Caco-2 (cell line): ENCODE results near the gene RELL2. TPM values are rescaled to one million over a fixed set of nuclear protein-coding genes. Genes with fewer than 3 reads are reported as not detected.

Source experiments
- BruUV-seq: library from RNA; stranded (reverse); fragments of 400-500 nt; replicated peaks from 2 replicates; lab custom pipeline; 2021; lab: Mats Ljungman, UMichigan
- CTCF ChIA-PET: fragments of 300-600 bp; sonication (Branson Sonifier 250); formaldehyde crosslinking; loops from one replicate; lab custom pipeline; 2022; ENCODE audit warnings: antibody characterized with exemption; lab: Charles Lee
- POLR2A ChIA-PET: fragments of 300-600 bp; sonication (Branson Sonifier 250); formaldehyde crosslinking; loops from one replicate; lab custom pipeline; 2022; ENCODE audit warnings: antibody characterized with exemption; lab: Charles Lee
- DNase-seq, 2 experiments: peaks; one replicate each; pipeline versions ENCODE4 v3.0.0 to v3.0.0-alpha.2; 2020 to 2022
- H3K27me3 ChIP-seq: replicated peaks from 2 replicates; pipeline ENCODE4 v1.6.0; 2011; ENCODE audit warnings: low read length; ENCODE audit not compliant: control insufficient read depth, insufficient read depth
- H3K36me3 ChIP-seq: 2 replicates; pipeline ENCODE4 v1.5.1; 2011; ENCODE audit warnings: low read length; ENCODE audit not compliant: control insufficient read depth, insufficient read depth
- H3K4me1 ChIP-seq: fragments of 250-450 bp; sonication (Bioruptor Pico); 2 replicates; pipeline ENCODE4 v1.5.1; 2020; ENCODE audit warnings: mild to moderate bottlenecking
- H3K4me3 ChIP-seq: 2 replicates; pipeline ENCODE4 v1.5.1; 2011; ENCODE audit warnings: low read depth, mild to moderate bottlenecking, control low read depth, low read length
- H3K9me3 ChIP-seq: fragments of 250-450 bp; sonication (Bioruptor Pico); 2 replicates; pipeline ENCODE4 v1.5.1; 2020; ENCODE audit warnings: mild to moderate bottlenecking, moderate library complexity
- H3K27ac Mint-ChIP-seq: one replicate; pipeline ENCODE4 v1.8.0; 2022; ENCODE audit warnings: mixed read lengths; ENCODE audit not compliant: unreplicated experiment
- H3K27me3 Mint-ChIP-seq: one replicate; pipeline ENCODE4 v1.8.0; 2022; ENCODE audit warnings: mixed read lengths; ENCODE audit not compliant: insufficient read depth, unreplicated experiment
- H3K36me3 Mint-ChIP-seq: one replicate; pipeline ENCODE4 v1.8.0; 2022; ENCODE audit warnings: mild to moderate bottlenecking, mixed read lengths; ENCODE audit not compliant: insufficient read depth, unreplicated experiment
- H3K4me1 Mint-ChIP-seq: one replicate; pipeline ENCODE4 v1.8.0; 2022; ENCODE audit warnings: low read depth, mixed read lengths; ENCODE audit not compliant: unreplicated experiment
- H3K4me3 Mint-ChIP-seq: one replicate; pipeline ENCODE4 v1.8.0; 2022; ENCODE audit warnings: mild to moderate bottlenecking, moderate library complexity, mixed read lengths; ENCODE audit not compliant: unreplicated experiment
- H3K9me3 Mint-ChIP-seq: one replicate; pipeline ENCODE4 v1.8.0; 2022; ENCODE audit warnings: mixed read lengths; ENCODE audit not compliant: unreplicated experiment
- intact Hi-C: fragments of 100-400 bp; cut with micrococcal nuclease; formaldehyde crosslinking; loops from one replicate; pipeline ENCODE4 v1.10.0; 2022; ENCODE audit not compliant: unreplicated experiment
- total RNA-seq: library from RNA; stranded (reverse); gene quantifications from 2 replicates; pipeline ENCODE4 v1.2.3, GENCODE V29; 2022
- TF ChIP-seq, protein P1 (sequence below), 2 experiments: fragments of 200-600 bp in 1 of 2; IDR thresholded peaks; 1 replicate in 1 of 2; 2 replicates in 1 of 2; pipeline versions ENCODE4 v1.5.1 to v1.8.0; 2011 to 2022; ENCODE audit warnings: antibody characterized with exemption in 1 of 2, control low read depth in 1 of 2, inconsistent platforms in 1 of 2, low read depth in 1 of 2, low read length in 1 of 2, mild to moderate bottlenecking in 1 of 2, moderate library complexity in 1 of 2; ENCODE audit not compliant: insufficient read depth in 1 of 2, severe bottlenecking in 1 of 2, unreplicated experiment in 1 of 2

RELL2 gene
- total RNA-seq, 1 experiment from 2014 or later = 8.7 TPM

DNA sequence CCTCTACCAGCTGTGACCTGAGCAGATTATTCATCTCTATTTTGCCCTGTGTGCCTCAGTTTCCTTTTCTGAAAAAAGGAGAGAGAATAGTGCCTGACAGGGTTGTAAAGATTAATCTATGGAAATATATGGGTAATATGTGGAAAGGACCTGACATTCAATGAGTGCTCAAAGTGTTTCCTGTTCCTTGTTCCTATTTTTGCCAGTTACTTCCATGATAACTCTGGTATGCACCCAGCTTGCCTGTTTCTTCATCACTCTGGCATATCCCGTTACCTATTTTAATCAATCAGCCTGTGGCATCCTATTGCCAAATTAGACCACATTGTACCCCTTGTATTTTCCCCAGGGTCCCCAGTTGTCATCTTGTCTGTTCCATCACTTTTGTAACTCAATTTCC lies 48.8 kb downstream of the RELL2 start:
- H3K27me3 ChIP-seq = no peaks in the 10 kb centered on the region; the same call in 1 of the 2 replicates
- H3K4me3 Mint-ChIP-seq = no peak overlapping the region
- peaks cover 8% of the 10 kb centered on the region for H3K4me1 Mint-ChIP-seq
- no peak overlapping the region for H3K27ac Mint-ChIP-seq
- BruUV-seq = no TSS peak
- no peak for DNase-seq
- TF ChIP-seq, protein P1, sequence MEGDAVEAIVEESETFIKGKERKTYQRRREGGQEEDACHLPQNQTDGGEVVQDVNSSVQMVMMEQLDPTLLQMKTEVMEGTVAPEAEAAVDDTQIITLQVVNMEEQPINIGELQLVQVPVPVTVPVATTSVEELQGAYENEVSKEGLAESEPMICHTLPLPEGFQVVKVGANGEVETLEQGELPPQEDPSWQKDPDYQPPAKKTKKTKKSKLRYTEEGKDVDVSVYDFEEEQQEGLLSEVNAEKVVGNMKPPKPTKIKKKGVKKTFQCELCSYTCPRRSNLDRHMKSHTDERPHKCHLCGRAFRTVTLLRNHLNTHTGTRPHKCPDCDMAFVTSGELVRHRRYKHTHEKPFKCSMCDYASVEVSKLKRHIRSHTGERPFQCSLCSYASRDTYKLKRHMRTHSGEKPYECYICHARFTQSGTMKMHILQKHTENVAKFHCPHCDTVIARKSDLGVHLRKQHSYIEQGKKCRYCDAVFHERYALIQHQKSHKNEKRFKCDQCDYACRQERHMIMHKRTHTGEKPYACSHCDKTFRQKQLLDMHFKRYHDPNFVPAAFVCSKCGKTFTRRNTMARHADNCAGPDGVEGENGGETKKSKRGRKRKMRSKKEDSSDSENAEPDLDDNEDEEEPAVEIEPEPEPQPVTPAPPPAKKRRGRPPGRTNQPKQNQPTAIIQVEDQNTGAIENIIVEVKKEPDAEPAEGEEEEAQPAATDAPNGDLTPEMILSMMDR (IDR thresholded peaks at IDR 0.05; ENCODE audit: insufficient read depth in 1 of 2, low read depth in 1 of 2, low read length in 1 of 2, severe bottlenecking in 1 of 2, unreplicated experiment in 1 of 2) = no peak
- ChIA-PET POLR2A (no interaction called here), CTCF (no interaction called here)
- H3K4me3 ChIP-seq = no peak overlapping the region
- intact Hi-C loops = no loop called here
- peaks cover 15% of the 10 kb centered on the region for H3K4me1 ChIP-seq
- no peaks in the 10 kb centered on the region for H3K9me3 ChIP-seq
- peaks cover 4% of the 10 kb centered on the region for H3K27me3 Mint-ChIP-seq
- H3K36me3 ChIP-seq = no peaks in the 10 kb centered on the region
- H3K36me3 Mint-ChIP-seq = no peaks in the 10 kb centered on the region
- no peaks in the 10 kb centered on the region for H3K9me3 Mint-ChIP-seq

DNA sequence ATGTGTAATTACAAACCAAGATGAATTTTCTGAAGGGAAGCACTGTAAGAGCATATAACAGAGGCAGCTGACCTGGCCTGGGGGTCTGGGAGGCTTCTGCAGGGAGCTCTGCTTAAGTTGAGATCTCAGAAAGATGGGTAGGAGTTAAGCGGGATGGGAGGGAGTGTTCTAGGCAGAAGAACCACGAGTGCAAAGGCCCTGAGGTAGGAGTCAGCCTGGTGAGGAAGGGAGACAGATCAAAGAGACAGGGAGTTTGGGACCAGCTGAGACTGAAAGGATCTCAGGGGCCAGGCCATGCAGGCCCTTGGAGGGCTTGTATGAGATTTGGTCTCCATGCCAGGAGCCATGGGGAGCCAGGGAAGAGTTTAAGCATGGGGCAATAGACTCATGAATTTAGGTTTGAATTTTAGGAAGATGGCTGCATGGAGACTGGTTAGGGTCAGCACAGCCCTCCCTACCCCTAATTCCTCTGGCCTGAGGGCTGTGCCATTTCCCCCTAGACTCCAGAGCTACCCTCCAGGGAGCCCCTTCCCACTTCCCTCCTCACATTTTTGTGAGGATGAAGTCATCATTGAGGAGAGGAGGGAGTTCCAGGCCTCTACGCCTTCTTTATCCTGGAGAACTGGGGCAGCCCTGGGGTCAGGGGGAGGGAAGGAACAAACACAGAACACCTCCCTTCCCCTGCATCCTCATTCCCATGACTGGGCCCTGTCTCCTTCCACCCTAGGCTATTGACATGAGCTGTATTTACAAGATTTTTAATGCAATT lies 50.0 kb downstream of the RELL2 start:
- Mint-ChIP-seq H3K27ac (no peak overlapping the region), H3K36me3 (no peaks in the 10 kb centered on the region), H3K27me3 (peaks cover 5% of the 10 kb centered on the region), H3K4me3 (no peak overlapping the region), H3K9me3 (no peaks in the 10 kb centered on the region), H3K4me1 (peaks cover under 1% of the 10 kb centered on the region)
- ChIA-PET CTCF (no interaction called here), POLR2A (no interaction called here)
- BruUV-seq = no TSS peak
- DNase-seq = no peak
- intact Hi-C loops = no loop called here
- no peaks in the 10 kb centered on the region for H3K9me3 ChIP-seq
- TF ChIP-seq, protein P1 (IDR thresholded peaks at IDR 0.05; ENCODE audit: insufficient read depth in 1 of 2, low read depth in 1 of 2, low read length in 1 of 2, severe bottlenecking in 1 of 2, unreplicated experiment in 1 of 2) = no peak
- peaks cover 6% of the 10 kb centered on the region for H3K4me1 ChIP-seq
- H3K4me3 ChIP-seq = no peak overlapping the region
- no peaks in the 10 kb centered on the region for H3K36me3 ChIP-seq
- no peaks in the 10 kb centered on the region; the same call in 1 of the 2 replicates for H3K27me3 ChIP-seq

Other genes starting within 250 kb of the RELL2 start
- gene PCDHGB4, start 249.3 kb upstream of the RELL2 start, total RNA-seq = 0.12 and 0.14 TPM in 2 replicates
- 0.14 and 0.18 TPM in 2 replicates for gene PCDHGA8, start 244.4 kb upstream of the RELL2 start, total RNA-seq
- 13.2 and 13.4 TPM in 2 replicates for gene PCDHGB5, start 239.1 kb upstream of the RELL2 start, total RNA-seq
- gene PCDHGA9, start 234.2 kb upstream of the RELL2 start, total RNA-seq = 2.8 and 4.4 TPM in 2 replicates
- 2.5 and 2.8 TPM in 2 replicates for gene PCDHGB6, start 229.0 kb upstream of the RELL2 start, total RNA-seq
- 2.9 and 3.6 TPM in 2 replicates for gene PCDHGA10, start 224.0 kb upstream of the RELL2 start, total RNA-seq
- gene PCDHGB7, start 219.3 kb upstream of the RELL2 start, total RNA-seq = 2.3 and 2.4 TPM in 2 replicates
- gene PCDHGA11, start 215.9 kb upstream of the RELL2 start, total RNA-seq = 1.2 and 1.9 TPM in 2 replicates
- gene PCDHGA12, start 206.5 kb upstream of the RELL2 start, total RNA-seq = 0.52 and 1.0 TPM in 2 replicates
- gene PCDHGC3, start 161.0 kb upstream of the RELL2 start, total RNA-seq = 1.3 and 2.9 TPM in 2 replicates
- 0.28 and 0.39 TPM in 2 replicates for gene PCDHGC4, start 152.0 kb upstream of the RELL2 start, total RNA-seq
- gene PCDHGC5, start 147.9 kb upstream of the RELL2 start, total RNA-seq = 0.21 and 0.25 TPM in 2 replicates
- gene DIAPH1, start 18.0 kb upstream of the RELL2 start, total RNA-seq = 161 and 167 TPM in 2 replicates
- 73.0 and 74.5 TPM in 2 replicates for gene HDAC3, start 148 bp upstream of the RELL2 start, total RNA-seq
- 25.0 and 26.8 TPM in 2 replicates for gene FCHSD1, start 14.4 kb downstream of the RELL2 start, total RNA-seq
- 6.3 and 7.5 TPM in 2 replicates for gene ARAP3, start 45.2 kb downstream of the RELL2 start, total RNA-seq
- gene PCDH1, start 241.4 kb downstream of the RELL2 start, total RNA-seq = 1.5 and 1.8 TPM in 2 replicates